Activated T-cell treated with anti-CD3 and anti-CD28 coated beads for 4 hours (primary cell): ENCODE data around the gene ZKSCAN2.

Experiments used
- DNase-seq: peaks from one replicate; pipeline ENCODE4 v3.0.0-alpha.2; 2020

The ZKSCAN2 gene

GRCh38 chr16:25222959-25223358, 34.7 kb downstream of the ZKSCAN2 start:
- DNase-seq = no peak

- no peak for DNase-seq
Observed at GRCh38 chr16:25219070-25219737, 38.4 kb downstream of the ZKSCAN2 start.

GRCh38 chr16:25217921-25218320, 39.7 kb downstream of the ZKSCAN2 start:
- DNase-seq = no peak

- DNase-seq = no peak
Observed at GRCh38 chr16:25217112-25217511, 40.5 kb downstream of the ZKSCAN2 start.

GRCh38 chr16:25213709-25214397, 43.8 kb downstream of the ZKSCAN2 start:
- DNase-seq = no peak

- no peak for DNase-seq
Observed at GRCh38 chr16:25212636-25213035, 45.0 kb downstream of the ZKSCAN2 start.

- DNase-seq = no peak
Observed at GRCh38 chr16:25210758-25211157, 46.9 kb downstream of the ZKSCAN2 start.

- no peak for DNase-seq
Observed at GRCh38 chr16:25199457-25199856, 58.2 kb downstream of the ZKSCAN2 start.

GRCh38 chr16:25198021-25198420, 59.6 kb downstream of the ZKSCAN2 start:
- DNase-seq = no peak

- no peak for DNase-seq
Observed at GRCh38 chr16:25194273-25194878, 63.3 kb downstream of the ZKSCAN2 start.

GRCh38 chr16:25192096-25192495, 65.5 kb downstream of the ZKSCAN2 start:
- no peak for DNase-seq

- no peak for DNase-seq
Observed at GRCh38 chr16:25189305-25189704, 68.3 kb downstream of the ZKSCAN2 start.

GRCh38 chr16:25187491-25187795, 70.2 kb downstream of the ZKSCAN2 start:
- no peak for DNase-seq
